H9 (cell line): ENCODE results near the gene ECHDC3. TPM values are rescaled to one million over a fixed set of nuclear protein-coding genes. Genes with fewer than 3 reads are reported as not detected.

Experiments used
- DNase-seq: peaks from one replicate; pipeline ENCODE4 v3.0.0-alpha.2; 2017
- H2AFZ ChIP-seq: one replicate; pipeline ENCODE4 v1.6.1; 2013; ENCODE audit warnings: mild to moderate bottlenecking, low read length, control low read depth, moderate library complexity
- H2AK5ac ChIP-seq: 2 replicates; pipeline ENCODE4 v1.6.1; 2013; ENCODE audit warnings: low read length, control low read depth, mixed read lengths; ENCODE audit not compliant: insufficient read length
- H2BK120ac ChIP-seq: one replicate; pipeline ENCODE4 v1.6.1; 2013; ENCODE audit warnings: low read depth, mild to moderate bottlenecking, low read length, control low read depth, inconsistent platforms; ENCODE audit not compliant: poor library complexity, severe bottlenecking
- H2BK12ac ChIP-seq: 2 replicates; pipeline ENCODE4 v1.6.1; 2013; ENCODE audit warnings: low read length, control low read depth, mixed read lengths, low read depth; ENCODE audit not compliant: insufficient read length
- H2BK15ac ChIP-seq: 2 replicates; pipeline ENCODE4 v1.6.1; 2013; ENCODE audit warnings: low read depth, low read length, control low read depth
- H2BK20ac ChIP-seq: one replicate; pipeline ENCODE4 v1.6.1; 2013; ENCODE audit warnings: low read depth, mild to moderate bottlenecking, low read length, control low read depth, inconsistent platforms; ENCODE audit not compliant: poor library complexity, severe bottlenecking
- H2BK5ac ChIP-seq: 2 replicates; pipeline ENCODE4 v1.6.1; 2013; ENCODE audit warnings: low read length, control low read depth, mixed read lengths; ENCODE audit not compliant: insufficient read length
- H3K14ac ChIP-seq: 2 replicates; pipeline ENCODE4 v1.6.1; 2013; ENCODE audit warnings: low read length, control low read depth; ENCODE audit not compliant: insufficient read depth
- H3K18ac ChIP-seq: 2 replicates; pipeline ENCODE4 v1.6.1; 2013; ENCODE audit warnings: low read depth, mild to moderate bottlenecking, mixed read lengths, low read length, control low read depth; ENCODE audit not compliant: insufficient read length
- H3K23ac ChIP-seq: 2 replicates; pipeline ENCODE4 v1.6.1; 2013; ENCODE audit warnings: low read length, control low read depth, mixed read lengths, low read depth; ENCODE audit not compliant: insufficient read length
- H3K23me2 ChIP-seq: 2 replicates; pipeline ENCODE4 v1.6.1; 2013; ENCODE audit warnings: low read depth, mild to moderate bottlenecking, mixed read lengths, low read length, control low read depth; ENCODE audit not compliant: insufficient read length, poor library complexity, severe bottlenecking
- H3K27ac ChIP-seq: 2 replicates; pipeline ENCODE4 v1.5.1; 2013; ENCODE audit warnings: low read length, control low read depth, mixed read lengths, low read depth; ENCODE audit not compliant: insufficient read length
- H3K27me3 ChIP-seq: 2 replicates; pipeline ENCODE4 v1.6.1; 2013; ENCODE audit warnings: low read length, control low read depth, inconsistent platforms; ENCODE audit not compliant: insufficient read depth
- H3K4ac ChIP-seq: 2 replicates; pipeline ENCODE4 v1.6.1; 2013; ENCODE audit warnings: low read depth, mild to moderate bottlenecking, control low read depth, inconsistent platforms, low read length, moderate library complexity
- H3K4me1 ChIP-seq: 2 replicates; pipeline ENCODE4 v1.6.1; 2013; ENCODE audit warnings: low read length, control low read depth, inconsistent platforms; ENCODE audit not compliant: insufficient read depth
- H3K4me2 ChIP-seq: 2 replicates; pipeline ENCODE4 v1.6.1; 2013; ENCODE audit warnings: low read length, control low read depth, mixed read lengths; ENCODE audit not compliant: insufficient read length, insufficient read depth
- H3K56ac ChIP-seq: 2 replicates; pipeline ENCODE4 v1.6.1; 2013; ENCODE audit warnings: low read depth, mild to moderate bottlenecking, mixed read lengths, low read length, control low read depth; ENCODE audit not compliant: insufficient read length
- H3K79me1 ChIP-seq: 2 replicates; pipeline ENCODE4 v1.6.1; 2013; ENCODE audit warnings: low read depth, mild to moderate bottlenecking, moderate library complexity, low read length, control low read depth, inconsistent platforms; ENCODE audit not compliant: insufficient read depth, poor library complexity, severe bottlenecking
- H3K79me2 ChIP-seq: 2 replicates; pipeline ENCODE4 v1.6.1; 2013; ENCODE audit warnings: low read length, control low read depth, inconsistent platforms; ENCODE audit not compliant: insufficient read depth
- H3K9ac ChIP-seq: 2 replicates; pipeline ENCODE4 v1.6.1; 2013; ENCODE audit warnings: low read length, control low read depth, mixed read lengths; ENCODE audit not compliant: insufficient read length; ENCODE audit errors: extremely low read depth
- H3K9me3 ChIP-seq: one replicate; pipeline ENCODE4 v1.6.1; 2013; ENCODE audit warnings: low read depth, low read length, inconsistent platforms; ENCODE audit not compliant: control insufficient read depth
- H3T11ph ChIP-seq: one replicate; pipeline ENCODE4 v1.6.1; 2013; ENCODE audit warnings: mild to moderate bottlenecking, low read length, control low read depth, inconsistent platforms
- H4K20me1 ChIP-seq: one replicate; pipeline ENCODE4 v1.6.1; 2013; ENCODE audit not compliant: control insufficient read depth, insufficient read length, insufficient read depth
- H4K5ac ChIP-seq: 2 replicates; pipeline ENCODE4 v1.6.1; 2013; ENCODE audit warnings: low read depth, mild to moderate bottlenecking, mixed read lengths, low read length, control low read depth; ENCODE audit not compliant: insufficient read length
- H4K8ac ChIP-seq: replicated peaks from 2 replicates; pipeline ENCODE4 v1.6.1; 2013; ENCODE audit warnings: low read length, control low read depth, mixed read lengths, low read depth; ENCODE audit not compliant: insufficient read length
- H4K91ac ChIP-seq: 2 replicates; pipeline ENCODE4 v1.6.1; 2013; ENCODE audit warnings: low read depth, mild to moderate bottlenecking, moderate library complexity, mixed read lengths, low read length, control low read depth; ENCODE audit not compliant: insufficient read length
- H3K27ac Mint-ChIP-seq, 3 experiments: 2 replicates in 2 of 3; 3 replicates in 1 of 3; pipeline ENCODE4 v1.8.0; 2020 to 2021; ENCODE audit warnings: mixed read lengths in 3 of 3, mild to moderate bottlenecking in 1 of 3, moderate library complexity in 1 of 3
- H3K27me3 Mint-ChIP-seq: 2 replicates; pipeline ENCODE4 v1.8.0; 2021; ENCODE audit warnings: low read depth, mild to moderate bottlenecking, moderate library complexity, mixed read lengths
- H3K36me3 Mint-ChIP-seq, 3 experiments: 2 replicates in 2 of 3; 3 replicates in 1 of 3; pipeline ENCODE4 v1.8.0; 2020 to 2021; ENCODE audit warnings: low read depth in 3 of 3, mixed read lengths in 3 of 3; ENCODE audit not compliant: insufficient read depth in 1 of 3
- H3K4me1 Mint-ChIP-seq, 2 experiments: 2 replicates each; pipeline ENCODE4 v1.8.0; 2020; ENCODE audit warnings: mixed read lengths in 2 of 2
- H3K4me3 Mint-ChIP-seq, 2 experiments: 2 replicates in 1 of 2; 3 replicates in 1 of 2; pipeline ENCODE4 v1.8.0; 2020 to 2021; ENCODE audit warnings: mild to moderate bottlenecking in 2 of 2, mixed read lengths in 2 of 2, moderate library complexity in 1 of 2
- H3K9me3 Mint-ChIP-seq, 2 experiments: 2 replicates in 1 of 2; 3 replicates in 1 of 2; pipeline ENCODE4 v1.8.0; 2020; ENCODE audit warnings: mild to moderate bottlenecking in 2 of 2, mixed read lengths in 2 of 2, moderate library complexity in 1 of 2
- CTCF ChIP-seq: fragments of 200-600 bp; sonication (generic); conservative IDR thresholded peaks from 3 replicates; pipeline ENCODE4 v1.8.0; 2021; ENCODE audit warnings: antibody characterized with exemption, mild to moderate bottlenecking
- WGBS: extraction: QIAGEN DNeasy Blood & Tissue Kit; methylation state at CpG from one replicate; pipeline ENCODE4 v1.1.7; 2013; ENCODE audit warnings: missing lambda C conversion rate, low lambda C conversion rate, mixed read lengths; ENCODE audit not compliant: insufficient read length; ENCODE audit errors: extremely low coverage; 5-methylcytosine and 5-hydroxymethylcytosine counted together
- total RNA-seq: library from RNA; stranded (reverse); gene quantifications from 2 replicates; pipeline ENCODE4 v1.2.1, GENCODE V29; 2021

ECHDC3 gene
- total RNA-seq, 1 experiment from 2014 or later = 9.3 TPM

- Histone ChIP-seq H3K23ac (no peak overlapping the region), H2AFZ (no peak overlapping the region), H4K91ac (no peak overlapping the region), H3K14ac (no peak overlapping the region), H3K9me3 (no peaks in the 10 kb centered on the region), H2BK12ac (no peak overlapping the region), H3K4me1 (no peaks in the 10 kb centered on the region), H3K4ac (no peak overlapping the region), H3K56ac (no peak overlapping the region), H2BK120ac (no peak overlapping the region), H3T11ph (no peak overlapping the region), H3K4me2 (no peak overlapping the region), H3K79me2 (no peaks in the 10 kb centered on the region), H3K23me2 (no peaks in the 10 kb centered on the region), H3K27ac (no peak overlapping the region), H2BK5ac (no peak overlapping the region), H4K5ac (no peak overlapping the region), H3K18ac (no peak overlapping the region), H3K9ac (no peak overlapping the region), H4K20me1 (no peaks in the 10 kb centered on the region), H2AK5ac (no peak overlapping the region), H2BK20ac (no peak overlapping the region), H3K79me1 (no peaks in the 10 kb centered on the region), H3K27me3 (no peaks in the 10 kb centered on the region), H4K8ac (no peak overlapping the region), H2BK15ac (no peak overlapping the region)
- no peak for DNase-seq
- no CpG with 5 or more reads among the region's 11 CpGs for WGBS
- H3K9me3 Mint-ChIP-seq = peaks cover 0 to 3% of the 10 kb centered on the region in 2 experiments; a peak in 3 of 5 replicates
- H3K27me3 Mint-ChIP-seq = no peaks in the 10 kb centered on the region; the same call in 1 of the 2 replicates
- H3K36me3 Mint-ChIP-seq = no peaks in the 10 kb centered on the region; a peak in 1 of 7 replicates
- H3K27ac Mint-ChIP-seq = no peak overlapping the region
- TF ChIP-seq CTCF = no peak
- H3K4me1 Mint-ChIP-seq = peaks cover 0 to 3% of the 10 kb centered on the region in 2 experiments; a peak in 1 of 4 replicates
- no peak overlapping the region for H3K4me3 Mint-ChIP-seq
Observed at GRCh38 chr10:11720260-11720741, 21.9 kb upstream of the ECHDC3 start.
